ENCODE data around the gene MRM2.

DNA sequence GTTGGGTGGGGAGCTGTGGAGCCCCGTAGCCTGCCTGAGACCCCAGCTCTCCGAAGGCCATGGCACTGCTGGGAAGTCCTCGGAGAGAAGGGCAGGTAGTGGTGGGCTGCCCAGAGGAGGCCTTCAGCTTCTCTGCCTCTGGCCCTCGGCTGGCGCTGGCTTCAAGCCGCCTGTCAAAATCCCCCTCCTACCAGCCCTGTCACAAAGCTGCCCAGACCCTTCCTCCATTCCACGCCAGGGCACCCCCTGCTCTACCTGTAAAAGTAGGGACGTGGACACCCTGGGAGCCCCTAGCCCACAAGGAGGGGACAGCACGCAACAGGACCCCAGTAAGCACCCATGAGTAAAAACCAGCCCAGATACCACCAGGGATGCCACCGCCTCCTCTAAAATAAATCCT, 40.9 kb downstream of the MRM2 start:
- no peak for TF ChIP-seq CTCF (IDR thresholded peaks at IDR 0.05)
- TF ChIP-seq POLR2A (IDR thresholded peaks at IDR 0.05), result no peak

Data from right lobe of liver (tissue), 4 donors.